OCI-LY1 (cell line): ENCODE results near the gene ARHGAP28.
"Not testable (repeated sequence)": the region's sequence is repeated elsewhere in the genome, so short reads cannot be mapped to it uniquely, and the experiment has no call there.

Experiments
- CTCF ChIP-seq: fragments of 200-600 bp; sonication (generic), shearing (Covaris generic); IDR thresholded peaks from 2 replicates; pipeline ENCODE4 v1.5.1; 2017; ENCODE audit warnings: mild to moderate bottlenecking, antibody characterized with exemption, low read length, moderate library complexity, mixed read lengths
- EZH2 ChIP-seq: fragments of 200-600 bp; sonication (generic), shearing (Covaris generic); IDR thresholded peaks from 2 replicates; pipeline ENCODE4 v1.8.0; 2017; ENCODE audit warnings: borderline replicate concordance, mixed run types, mild to moderate bottlenecking, antibody characterized with exemption, low read length, moderate library complexity, mixed read lengths

GRCh38 chr18:6845521-6845920, 116.0 kb downstream of the ARHGAP28 start:
- not testable (repeated sequence) for TF ChIP-seq CTCF, EZH2
